ENCODE measurements around the gene JMJD6.

GRCh38 chr17:76683011-76683755 is 43.2 kb downstream of the JMJD6 start:
- TF ChIP-seq, protein P1, sequence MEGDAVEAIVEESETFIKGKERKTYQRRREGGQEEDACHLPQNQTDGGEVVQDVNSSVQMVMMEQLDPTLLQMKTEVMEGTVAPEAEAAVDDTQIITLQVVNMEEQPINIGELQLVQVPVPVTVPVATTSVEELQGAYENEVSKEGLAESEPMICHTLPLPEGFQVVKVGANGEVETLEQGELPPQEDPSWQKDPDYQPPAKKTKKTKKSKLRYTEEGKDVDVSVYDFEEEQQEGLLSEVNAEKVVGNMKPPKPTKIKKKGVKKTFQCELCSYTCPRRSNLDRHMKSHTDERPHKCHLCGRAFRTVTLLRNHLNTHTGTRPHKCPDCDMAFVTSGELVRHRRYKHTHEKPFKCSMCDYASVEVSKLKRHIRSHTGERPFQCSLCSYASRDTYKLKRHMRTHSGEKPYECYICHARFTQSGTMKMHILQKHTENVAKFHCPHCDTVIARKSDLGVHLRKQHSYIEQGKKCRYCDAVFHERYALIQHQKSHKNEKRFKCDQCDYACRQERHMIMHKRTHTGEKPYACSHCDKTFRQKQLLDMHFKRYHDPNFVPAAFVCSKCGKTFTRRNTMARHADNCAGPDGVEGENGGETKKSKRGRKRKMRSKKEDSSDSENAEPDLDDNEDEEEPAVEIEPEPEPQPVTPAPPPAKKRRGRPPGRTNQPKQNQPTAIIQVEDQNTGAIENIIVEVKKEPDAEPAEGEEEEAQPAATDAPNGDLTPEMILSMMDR (IDR thresholded peaks at IDR 0.05 in 4 of 5, conservative IDR thresholded peaks at IDR 0.05 in 1 of 5) = no peak
- TF ChIP-seq POLR2A (IDR thresholded peaks at IDR 0.05) = no peak
